Measurements from ENCODE around the gene DLGAP3.

GRCh38 chr1:34901919-34902318, 27.5 kb downstream of the DLGAP3 start:
- no peak for TF ChIP-seq LEF1 (IDR thresholded peaks at IDR 0.05; ENCODE audit: borderline replicate concordance)
- no peak for TF ChIP-seq NFRKB (IDR thresholded peaks at IDR 0.05)
- no peak for TF ChIP-seq FOXK2 (IDR thresholded peaks at IDR 0.05)
- no peak for TF ChIP-seq FOXM1 (IDR thresholded peaks at IDR 0.05; ENCODE audit: borderline replicate concordance)
- TF ChIP-seq SP1 (IDR thresholded peaks at IDR 0.05): no peak
- no peak for TF ChIP-seq SUZ12 (IDR thresholded peaks at IDR 0.05)
- TF ChIP-seq PKNOX1 (IDR thresholded peaks at IDR 0.05): no peak
- TF ChIP-seq HDGF (IDR thresholded peaks at IDR 0.05; ENCODE audit: borderline replicate concordance): no peak
- TF ChIP-seq BHLHE40 (IDR thresholded peaks at IDR 0.05; ENCODE audit: borderline replicate concordance): no peak
- TF ChIP-seq CTBP1 (IDR thresholded peaks at IDR 0.05; ENCODE audit: borderline replicate concordance): no peak
- no peak for TF ChIP-seq ZNF384 (IDR thresholded peaks at IDR 0.05)
- TF ChIP-seq ELF4 (IDR thresholded peaks at IDR 0.05): no peak

Data from HEK293T (cell line).